GM23248 (cell line): Measurements from ENCODE around the gene HSPA6. TPM values are rescaled to one million over a fixed set of nuclear protein-coding genes. Genes with fewer than 3 reads are reported as not detected.
A peak's percentile ranks its signal among the peaks of the same experiment; 100 is the strongest.
"Not testable (repeated sequence)": the region's sequence is repeated elsewhere in the genome, so short reads cannot be mapped to it uniquely, and the experiment has no call there.

Source experiments
- DNase-seq: peaks from one replicate; pipeline ENCODE4 v3.0.0-alpha.2; 2015
- H2AFZ ChIP-seq: fragments of 200-600 bp; sonication (generic); 2 replicates; pipeline ENCODE4 v1.6.1; 2016; ENCODE audit warnings: antibody characterized with exemption
- H3F3A ChIP-seq: fragments of 200-600 bp; sonication (generic); 2 replicates; pipeline ENCODE4 v1.6.1; 2016; ENCODE audit warnings: mild to moderate bottlenecking, antibody characterized with exemption, mixed run types; ENCODE audit not compliant: insufficient read depth
- H3K27ac ChIP-seq: fragments of 200-600 bp; sonication (generic); 2 replicates; pipeline ENCODE4 v1.5.1; 2016; ENCODE audit warnings: mild to moderate bottlenecking
- H3K27me3 ChIP-seq: fragments of 200-600 bp; sonication (generic); replicated peaks from 2 replicates; pipeline ENCODE4 v1.6.1; 2016; ENCODE audit warnings: mild to moderate bottlenecking; ENCODE audit not compliant: insufficient read depth
- H3K36me3 ChIP-seq: fragments of 200-600 bp; sonication (generic); 2 replicates; pipeline ENCODE4 v1.6.1; 2016; ENCODE audit warnings: low read depth, mild to moderate bottlenecking
- H3K4me1 ChIP-seq: fragments of 200-600 bp; sonication (generic); 2 replicates; pipeline ENCODE4 v1.6.1; 2016; ENCODE audit warnings: mild to moderate bottlenecking; ENCODE audit not compliant: insufficient read depth
- H3K4me2 ChIP-seq: fragments of 200-600 bp; sonication (generic); one replicate; pipeline ENCODE4 v1.6.1; 2016; ENCODE audit warnings: mild to moderate bottlenecking; ENCODE audit not compliant: unreplicated experiment
- H3K4me3 ChIP-seq: fragments of 200-600 bp; sonication (generic); 2 replicates; pipeline ENCODE4 v1.5.1; 2016; ENCODE audit warnings: mild to moderate bottlenecking
- H3K79me2 ChIP-seq: fragments of 200-600 bp; sonication (generic); 2 replicates; pipeline ENCODE4 v1.6.1; 2016; ENCODE audit warnings: mild to moderate bottlenecking; ENCODE audit not compliant: insufficient read depth
- H3K9ac ChIP-seq: fragments of 200-600 bp; sonication (generic); 2 replicates; pipeline ENCODE4 v1.6.1; 2016; ENCODE audit warnings: mild to moderate bottlenecking
- H3K9me2 ChIP-seq: fragments of 200-600 bp; sonication (generic); 2 replicates; pipeline ENCODE4 v1.6.1; 2016; ENCODE audit warnings: mixed run types, mild to moderate bottlenecking, moderate library complexity; ENCODE audit not compliant: insufficient read depth
- H3K9me3 ChIP-seq: fragments of 200-600 bp; sonication (generic); one replicate; pipeline ENCODE4 v1.6.1; 2017; ENCODE audit warnings: low read depth
- H4K20me1 ChIP-seq: fragments of 200-600 bp; sonication (generic); 2 replicates; pipeline ENCODE4 v1.6.0; 2016; ENCODE audit not compliant: insufficient read depth
- EZH2 ChIP-seq: fragments of 200-600 bp; sonication (generic); IDR thresholded peaks from 2 replicates; pipeline ENCODE4 v1.6.1; 2018; ENCODE audit warnings: antibody characterized with exemption, mild to moderate bottlenecking; ENCODE audit not compliant: insufficient read depth, poor library complexity, severe bottlenecking
- EZH2phosphoT487 ChIP-seq: fragments of 200-600 bp; sonication (generic); IDR thresholded peaks from 2 replicates; pipeline ENCODE4 v1.6.1; 2018; ENCODE audit warnings: antibody characterized with exemption, moderate library complexity, mild to moderate bottlenecking, low read depth; ENCODE audit not compliant: insufficient read depth
- WGBS, 2 experiments: methylation state at CpG; one replicate each; pipeline ENCODE4 v1.1.6; 2015 to 2017; ENCODE audit warnings: low lambda C conversion rate in 2 of 2, low coverage in 1 of 2; ENCODE audit errors: missing lambda C conversion rate in 2 of 2; 5-methylcytosine and 5-hydroxymethylcytosine counted together
- in situ Hi-C: fragments of 300-500 bp; cut with MboI; formaldehyde crosslinking; loops from 2 replicates; pipeline ENCODE4 v1.15.0; 2020
- polyA plus RNA-seq: library from polyadenylated mRNA; unstranded; fragments of >200 nt; fragmentation: Nextera tagmentation; extraction: Ambion mirVana; gene quantifications from 2 replicates; pipeline ENCODE4 v1.2.1, GENCODE V29; 2016
- total RNA-seq: library from RNA; depleted of rRNA; stranded (reverse); fragments of >200 nt; shearing (Covaris generic); gene quantifications from 2 replicates; pipeline ENCODE4 v1.2.3, GENCODE V29; 2014; rRNA removed

Gene HSPA6
- total RNA-seq = not detected in 2 replicates
- 0.13 and 0.23 TPM in 2 replicates for polyA plus RNA-seq

DNA sequence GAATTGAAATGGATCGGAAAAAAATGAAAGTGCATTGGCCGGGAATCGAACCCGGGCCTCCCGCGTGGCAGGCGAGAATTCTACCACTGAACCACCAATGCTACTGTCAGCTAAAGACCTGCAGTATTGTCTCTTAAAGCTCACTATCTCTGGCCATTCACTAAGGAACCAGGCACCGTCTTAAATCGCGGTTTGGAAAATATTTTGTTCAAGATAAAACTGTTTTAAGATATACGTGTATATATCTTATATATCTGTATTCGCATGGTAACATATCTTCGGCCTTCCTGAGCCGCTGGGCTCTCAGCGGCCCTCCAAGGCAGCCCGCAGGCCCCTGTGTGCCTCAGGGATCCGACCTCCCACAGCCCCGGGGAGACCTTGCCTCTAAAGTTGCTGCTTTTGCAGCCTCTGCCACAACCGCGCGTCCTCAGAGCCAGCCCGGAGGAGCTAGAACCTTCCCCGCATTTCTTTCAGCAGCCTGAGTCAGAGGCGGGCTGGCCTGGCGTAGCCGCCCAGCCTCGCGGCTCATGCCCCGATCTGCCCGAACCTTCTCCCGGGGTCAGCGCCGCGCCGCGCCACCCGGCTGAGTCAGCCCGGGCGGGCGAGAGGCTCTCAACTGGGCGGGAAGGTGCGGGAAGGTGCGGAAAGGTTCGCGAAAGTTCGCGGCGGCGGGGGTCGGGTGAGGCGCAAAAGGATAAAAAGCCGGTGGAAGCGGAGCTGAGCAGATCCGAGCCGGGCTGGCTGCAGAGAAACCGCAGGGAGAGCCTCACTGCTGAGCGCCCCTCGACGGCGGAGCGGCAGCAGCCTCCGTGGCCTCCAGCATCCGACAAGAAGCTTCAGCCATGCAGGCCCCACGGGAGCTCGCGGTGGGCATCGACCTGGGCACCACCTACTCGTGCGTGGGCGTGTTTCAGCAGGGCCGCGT, at the start of gene HSPA6:
HSPA6 (plus strand) TSS at position 724 of the 925 bp plus-strand sequence; CDS start at position 843, 119 bp downstream.
- H3K27ac ChIP-seq = peak within 1 kb of the TSS; percentile 85
- H3K9ac ChIP-seq = peak within 1 kb of the TSS; percentile 81
- H3K36me3 ChIP-seq, H3K9me2 ChIP-seq, H3K4me1 ChIP-seq, H3K9me3 ChIP-seq, in situ Hi-C loops, H3F3A ChIP-seq, H3K27me3 ChIP-seq, H4K20me1 ChIP-seq, H3K79me2 ChIP-seq: not testable (repeated sequence)
- peak within 1 kb of the TSS; percentile 79 for H3K4me3 ChIP-seq
- DNase-seq = peak; percentile 93
- H2AFZ ChIP-seq = peak within 1 kb of the TSS; percentile 95
- WGBS, 2 experiments = 1% methylated on average over 56 to 60 of the region's 72 CpGs
- H3K4me2 ChIP-seq = peak within 1 kb of the TSS; percentile 90

- H2AFZ ChIP-seq, H3K36me3 ChIP-seq, H3K4me3 ChIP-seq, H3K9ac ChIP-seq, H3K4me1 ChIP-seq, H3K79me2 ChIP-seq, H3K27ac ChIP-seq, H3K9me2 ChIP-seq, H3K4me2 ChIP-seq, H3K9me3 ChIP-seq, in situ Hi-C loops, H4K20me1 ChIP-seq, DNase-seq, H3F3A ChIP-seq: not testable (repeated sequence)
- 86 to 88% methylated on average over 1 of the region's 1 CpG for WGBS, 2 experiments
- peaks cover 10% of the 10 kb centered on the region; the same call in 1 of the 2 replicates for H3K27me3 ChIP-seq
Measured at GRCh38 chr1:161477711-161478110, 46.6 kb upstream of the HSPA6 start.

DNA sequence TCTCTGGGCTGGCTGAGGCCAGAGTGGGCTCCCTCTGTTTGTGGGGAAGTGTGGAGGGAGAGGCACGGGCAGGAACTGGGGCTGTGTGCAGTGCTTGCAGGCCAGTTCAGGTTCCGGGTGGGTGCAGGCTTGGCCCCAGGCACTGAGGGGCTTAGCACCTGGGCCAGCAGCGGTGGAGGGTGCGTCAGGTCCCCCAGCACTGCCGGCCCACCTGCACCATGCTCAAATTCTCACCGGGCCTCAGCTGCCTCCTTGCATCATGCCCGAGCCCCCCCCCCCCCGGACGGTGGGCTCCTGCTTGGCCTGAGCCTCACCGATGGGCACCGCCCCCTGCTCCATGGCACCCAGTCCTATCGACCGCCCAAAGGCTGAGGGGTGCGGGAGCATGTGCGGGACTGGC, 45.4 kb upstream of the HSPA6 start:
- no peaks in the 10 kb centered on the region for H3K9me3 ChIP-seq
- TF ChIP-seq EZH2phosphoT487 = no peak
- no peak for TF ChIP-seq EZH2
- H3K36me3 ChIP-seq = no peaks in the 10 kb centered on the region
- H3K79me2 ChIP-seq = no peaks in the 10 kb centered on the region
- H3K27ac ChIP-seq = no peak overlapping the region
- no peak overlapping the region for H3K9ac ChIP-seq
- no peak overlapping the region for H3K4me3 ChIP-seq
- H3K9me2 ChIP-seq = no peaks in the 10 kb centered on the region
- H3F3A ChIP-seq = no peaks in the 10 kb centered on the region
- in situ Hi-C loops = no loop called here
- WGBS, 2 experiments = 53 to 57% methylated on average over 4 to 11 of the region's 15 CpGs
- H3K4me1 ChIP-seq = no peaks in the 10 kb centered on the region
- no peaks in the 10 kb centered on the region for H4K20me1 ChIP-seq
- H2AFZ ChIP-seq = no peak overlapping the region
- H3K4me2 ChIP-seq = no peak overlapping the region
- peaks cover 10% of the 10 kb centered on the region; the same call in 1 of the 2 replicates for H3K27me3 ChIP-seq
- DNase-seq = no peak

DNA sequence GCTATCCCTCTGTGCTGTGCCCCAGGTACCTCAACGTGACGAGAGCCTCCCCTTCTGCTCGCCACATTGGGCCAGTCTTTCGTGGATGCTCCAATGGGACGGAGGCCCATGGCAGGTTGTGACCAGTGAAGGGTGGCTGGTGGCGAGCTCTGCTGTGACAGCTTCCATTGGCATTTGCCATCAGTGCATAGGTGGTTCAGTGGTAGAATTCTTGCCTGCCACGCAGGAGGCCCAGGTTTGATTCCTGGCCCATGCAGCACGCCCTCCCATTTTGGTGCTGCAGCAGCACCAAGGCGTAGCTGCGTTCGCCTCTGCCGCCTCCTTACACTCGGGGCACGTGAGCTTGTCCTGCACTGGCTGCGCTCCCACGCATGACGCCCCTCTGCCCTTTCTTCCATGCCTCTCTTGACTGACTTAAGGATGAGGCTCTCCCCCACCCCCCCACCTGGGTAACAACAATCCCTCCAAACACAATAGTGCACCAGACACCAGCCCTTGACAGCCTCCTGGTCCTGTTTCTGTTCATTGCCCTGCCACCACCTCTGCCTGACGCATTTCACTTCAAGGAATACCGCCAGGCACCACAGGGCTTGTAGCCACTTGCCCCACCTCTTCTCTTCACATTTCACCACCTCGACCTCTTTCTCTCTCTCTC, 43.8 kb upstream of the HSPA6 start:
- Histone ChIP-seq H3K27me3 (peaks cover 10% of the 10 kb centered on the region; the same call in 1 of the 2 replicates), H3K79me2 (no peaks in the 10 kb centered on the region), H4K20me1 (no peaks in the 10 kb centered on the region), H3K36me3 (no peaks in the 10 kb centered on the region), H3K9me3 (no peaks in the 10 kb centered on the region), H3K4me1 (no peaks in the 10 kb centered on the region), H2AFZ (no peak overlapping the region), H3K9ac (no peak overlapping the region), H3K9me2 (no peaks in the 10 kb centered on the region), H3K4me2 (no peak overlapping the region), H3K4me3 (no peak overlapping the region), H3F3A (no peaks in the 10 kb centered on the region), H3K27ac (no peak overlapping the region)
- WGBS, 2 experiments = 55 to 61% methylated on average over 16 to 20 of the region's 20 CpGs
- no peak for DNase-seq
- TF ChIP-seq EZH2phosphoT487 = no peak
- no peak for TF ChIP-seq EZH2
- in situ Hi-C loops = loop anchor here (10.0 kb wide), 1 partner anchor 264 kb away; the partner anchor contains the start of gene DUSP12
